ENCODE data around the gene ATIC. TPM values are rescaled to one million over a fixed set of nuclear protein-coding genes. Genes with fewer than 3 reads are reported as not detected.

Gene ATIC
- total and polyA plus RNA-seq, 2 of the 8 experiments (the other 6 are each of a cell fraction or from before 2014, with no cell fraction given): 139 to 319 TPM

DNA sequence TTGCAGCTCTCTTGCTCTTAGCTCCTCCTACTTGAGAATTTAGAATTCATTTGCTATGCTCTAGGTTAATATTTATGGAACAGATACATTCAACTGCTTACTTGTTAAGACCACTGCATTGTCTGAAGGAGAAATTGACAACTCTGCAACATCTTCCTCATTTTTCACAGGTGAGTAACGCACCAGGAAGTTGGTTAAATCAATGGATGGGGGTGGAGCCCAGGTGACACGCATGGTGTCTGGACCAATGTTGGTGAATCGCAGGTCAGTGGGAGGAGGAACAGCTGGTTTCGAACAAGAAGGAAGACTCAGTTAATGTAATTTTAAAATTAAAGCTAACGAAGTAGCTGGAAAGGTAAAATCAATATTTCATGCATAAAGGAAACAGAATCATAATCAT lies 79.7 kb downstream of the ATIC start (continued):
- TF ChIP-seq SUZ12 (IDR thresholded peaks at IDR 0.05; ENCODE audit: low read length) (no peak), BCL11A (IDR thresholded peaks at IDR 0.05; ENCODE audit: low read depth in 2 of 2, low read length in 2 of 2) (no peak), BACH1 (IDR thresholded peaks at IDR 0.05; ENCODE audit: low read length) (no peak), SP2 (IDR thresholded peaks at IDR 0.05; ENCODE audit: low read length) (no peak), CREB1 (IDR thresholded peaks at IDR 0.05) (no peak)
